Esophagus muscularis mucosa (tissue), 4 donors: ENCODE measurements around the gene UGT1A6. TPM values are rescaled to one million over a fixed set of nuclear protein-coding genes. Genes with fewer than 3 reads are reported as not detected.

ENCODE experiments used
- DNase-seq: peaks from one replicate; pipeline ENCODE4 v3.0.0-alpha.2; 2017; ENCODE audit errors: extremely low spot score
- H3K27ac ChIP-seq, 4 donors: fragments of 200-600 bp; sonication (generic); replicated peaks in 1 of 4; 1 replicate in 3 of 4; 2 replicates in 1 of 4; pipeline ENCODE4 v1.5.1; 2016 to 2019; ENCODE audit warnings: mild to moderate bottlenecking in 1 of 4
- H3K27me3 ChIP-seq, 4 donors: fragments of 200-600 bp; sonication (generic); one replicate each; pipeline versions ENCODE4 v1.5.1 to v1.6.0; 2016 to 2019
- H3K36me3 ChIP-seq, 4 donors: fragments of 200-600 bp; sonication (generic); one replicate each; pipeline ENCODE4 v1.5.1; 2016 to 2019
- H3K4me1 ChIP-seq, 4 donors: fragments of 200-600 bp; sonication (generic); one replicate each; pipeline ENCODE4 v1.5.1; 2016 to 2019
- H3K4me3 ChIP-seq, 4 donors: fragments of 200-600 bp; sonication (generic); 1 replicate in 2 of 4; 2 replicates in 2 of 4; pipeline ENCODE4 v1.5.1; 2016 to 2019; ENCODE audit warnings: mild to moderate bottlenecking in 4 of 4, moderate library complexity in 1 of 4
- H3K9me3 ChIP-seq, 4 donors: fragments of 200-600 bp; sonication (generic); 1 replicate in 3 of 4; 2 replicates in 1 of 4; pipeline ENCODE4 v1.5.1; 2016 to 2019
- EP300 ChIP-seq: sonication (generic); formaldehyde crosslinking; IDR thresholded peaks from one replicate; pipeline ENCODE4 v1.6.1; 2017; ENCODE audit warnings: antibody characterized with exemption
- POLR2A ChIP-seq: fragments of 450-650 bp; IDR thresholded peaks from one replicate; pipeline ENCODE4 v1.6.1; 2017; ENCODE audit warnings: antibody characterized with exemption, moderate library complexity, mild to moderate bottlenecking, low read depth
- POLR2AphosphoS5 ChIP-seq, 2 donors: sonication (generic); formaldehyde crosslinking; IDR thresholded peaks; one replicate each; pipeline ENCODE4 v1.6.1; 2017; ENCODE audit warnings: antibody characterized with exemption in 2 of 2
- WGBS: methylation state at CpG from one replicate; pipeline ENCODE4 v1.1.5; 2018; 5-methylcytosine and 5-hydroxymethylcytosine counted together
- intact Hi-C: fragments of 100-400 bp; cut with DNase I; formaldehyde crosslinking; loops from one replicate; pipeline ENCODE4 v1.15.1; 2023
- total RNA-seq, 4 donors: library from RNA; depleted of rRNA; stranded (reverse); fragments of >200 nt; gene quantifications; one replicate each; pipeline versions ENCODE4 v1.1.0 to v1.2.1, GENCODE V29; 2016
- TF ChIP-seq, protein P1 (sequence below), 3 experiments: fragments of 200-600 bp in 2 of 3; fragments of 450-650 bp in 1 of 3; sonication (generic) in 2 of 3; IDR thresholded peaks; one replicate each; pipeline ENCODE4 v1.5.1; 2017 to 2019; ENCODE audit warnings: antibody characterized with exemption in 3 of 3, mild to moderate bottlenecking in 2 of 3, moderate library complexity in 1 of 3

Gene UGT1A6
- total RNA-seq, 4 donors from 2014 or later = not detected

DNA sequence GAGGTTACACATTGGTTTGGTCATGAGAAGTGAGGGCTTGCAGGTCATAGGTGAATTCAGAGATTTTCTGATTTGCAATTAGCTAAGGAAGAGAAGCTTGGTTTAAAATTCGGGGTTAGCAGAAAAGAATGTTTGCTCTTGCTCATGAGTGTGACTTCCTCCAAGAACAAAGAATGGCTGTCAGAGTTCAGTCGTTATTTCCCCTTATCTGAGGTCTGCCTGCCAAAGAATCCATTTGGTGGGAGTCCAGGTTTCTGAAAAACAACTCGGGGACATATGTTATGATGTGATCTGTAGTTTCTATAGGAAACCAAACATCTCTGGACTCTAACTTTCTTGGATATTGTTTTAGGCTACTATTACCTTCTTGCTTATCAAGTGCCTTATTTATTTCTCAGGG, 3.2 kb upstream of the UGT1A6 start:
- WGBS = 35% methylated on average over 3 of the region's 3 CpGs
- intact Hi-C loops = no loop called here
- H3K27ac ChIP-seq = no peak overlapping the region
- H3K4me3 ChIP-seq = no peak overlapping the region
- H3K4me1 ChIP-seq = no peaks in the 10 kb centered on the region
- TF ChIP-seq POLR2A (no peak), POLR2AphosphoS5 (IDR thresholded peaks at IDR 0.05) (no peak), EP300 (no peak)
- TF ChIP-seq, protein P1, sequence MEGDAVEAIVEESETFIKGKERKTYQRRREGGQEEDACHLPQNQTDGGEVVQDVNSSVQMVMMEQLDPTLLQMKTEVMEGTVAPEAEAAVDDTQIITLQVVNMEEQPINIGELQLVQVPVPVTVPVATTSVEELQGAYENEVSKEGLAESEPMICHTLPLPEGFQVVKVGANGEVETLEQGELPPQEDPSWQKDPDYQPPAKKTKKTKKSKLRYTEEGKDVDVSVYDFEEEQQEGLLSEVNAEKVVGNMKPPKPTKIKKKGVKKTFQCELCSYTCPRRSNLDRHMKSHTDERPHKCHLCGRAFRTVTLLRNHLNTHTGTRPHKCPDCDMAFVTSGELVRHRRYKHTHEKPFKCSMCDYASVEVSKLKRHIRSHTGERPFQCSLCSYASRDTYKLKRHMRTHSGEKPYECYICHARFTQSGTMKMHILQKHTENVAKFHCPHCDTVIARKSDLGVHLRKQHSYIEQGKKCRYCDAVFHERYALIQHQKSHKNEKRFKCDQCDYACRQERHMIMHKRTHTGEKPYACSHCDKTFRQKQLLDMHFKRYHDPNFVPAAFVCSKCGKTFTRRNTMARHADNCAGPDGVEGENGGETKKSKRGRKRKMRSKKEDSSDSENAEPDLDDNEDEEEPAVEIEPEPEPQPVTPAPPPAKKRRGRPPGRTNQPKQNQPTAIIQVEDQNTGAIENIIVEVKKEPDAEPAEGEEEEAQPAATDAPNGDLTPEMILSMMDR (IDR thresholded peaks at IDR 0.05) = no peak
- H3K36me3 ChIP-seq = no peaks in the 10 kb centered on the region
- no peak for DNase-seq
- H3K9me3 ChIP-seq = no peaks in the 10 kb centered on the region
- H3K27me3 ChIP-seq = no peaks in the 10 kb centered on the region

DNA sequence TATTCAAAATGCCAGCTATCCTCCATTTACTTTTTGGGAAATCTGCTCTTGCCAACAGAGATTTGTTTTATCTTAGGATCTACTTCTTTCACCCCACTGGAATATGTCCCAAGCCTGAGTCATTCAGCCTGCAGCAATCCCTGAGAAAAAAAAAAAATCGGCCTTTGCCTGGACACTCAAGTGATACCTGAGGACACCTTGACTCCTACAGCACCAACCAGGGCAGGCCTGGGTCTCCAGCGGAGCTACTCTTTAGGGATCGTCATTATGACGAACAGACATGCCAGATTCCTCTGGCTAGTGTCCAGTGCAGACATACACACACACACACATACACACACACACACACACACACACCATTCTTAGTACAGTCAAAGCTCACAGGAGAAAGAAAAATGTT, 2.2 kb upstream of the UGT1A6 start:
- Histone ChIP-seq H3K27ac (no peak overlapping the region), H3K4me1 (no peaks in the 10 kb centered on the region), H3K4me3 (no peak overlapping the region), H3K9me3 (no peaks in the 10 kb centered on the region), H3K36me3 (no peaks in the 10 kb centered on the region), H3K27me3 (no peaks in the 10 kb centered on the region)
- no peak for DNase-seq
- TF ChIP-seq EP300 (no peak), POLR2A (no peak), POLR2AphosphoS5 (IDR thresholded peaks at IDR 0.05) (no peak)
- TF ChIP-seq, protein P1 (IDR thresholded peaks at IDR 0.05) = no peak
- WGBS = 75% methylated on average over 4 of the region's 4 CpGs
- intact Hi-C loops = no loop called here

DNA sequence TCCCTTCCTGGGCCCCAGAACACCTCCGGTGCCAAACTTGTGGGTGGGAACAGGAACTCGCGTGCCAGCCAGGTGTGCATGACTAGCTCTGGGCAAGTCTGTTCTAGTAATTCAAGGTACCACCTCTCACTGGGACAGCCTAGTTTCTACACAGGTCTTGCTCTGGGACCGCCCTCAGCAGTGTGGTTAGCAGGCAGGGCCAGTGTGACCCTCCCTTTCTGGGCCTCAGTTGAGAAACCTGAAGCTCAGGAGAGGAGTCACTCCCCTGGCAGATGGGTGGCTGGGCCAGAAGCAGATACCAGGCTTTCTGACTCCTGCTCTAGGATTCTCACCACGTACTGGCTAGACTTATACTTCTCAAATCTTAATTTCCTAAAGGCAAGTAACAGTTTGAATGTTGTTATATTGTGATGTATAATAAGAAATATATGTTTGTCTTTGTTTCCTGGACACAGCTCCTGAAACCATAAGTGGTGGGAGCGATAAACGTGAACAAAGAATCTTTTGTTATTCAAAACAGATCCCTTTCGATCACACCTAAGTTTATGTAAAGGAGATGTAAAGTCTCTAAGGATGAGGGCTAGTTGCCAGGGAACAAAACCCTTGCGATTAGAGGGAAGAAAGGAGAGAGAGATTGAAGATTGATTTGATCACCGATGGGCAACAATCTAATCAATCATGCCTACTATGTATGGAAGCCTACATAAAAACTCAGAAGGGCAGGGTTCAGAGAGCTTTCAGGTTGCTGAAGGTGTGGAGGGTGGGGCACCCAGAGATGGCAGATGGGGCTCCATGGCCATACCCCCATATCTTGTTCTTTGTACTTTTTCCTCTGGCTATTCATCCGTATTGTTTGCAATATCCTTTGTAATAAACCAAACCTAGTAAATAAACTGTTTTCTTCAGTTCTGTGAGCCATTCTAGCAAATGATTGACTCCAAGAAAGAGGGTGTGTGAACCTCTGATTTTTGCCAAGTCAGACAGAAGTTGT, 952 bp upstream of the UGT1A6 start:
- 85% methylated on average over 10 of the region's 11 CpGs for WGBS
- intact Hi-C loops = no loop called here
- TF ChIP-seq POLR2A (no peak), EP300 (no peak), POLR2AphosphoS5 (IDR thresholded peaks at IDR 0.05) (no peak)
- TF ChIP-seq, protein P1 (IDR thresholded peaks at IDR 0.05) = no peak
- no peaks in the 10 kb centered on the region for H3K36me3 ChIP-seq
- H3K27ac ChIP-seq = no peak overlapping the region
- H3K27me3 ChIP-seq = no peaks in the 10 kb centered on the region
- H3K4me3 ChIP-seq = no peak overlapping the region
- H3K4me1 ChIP-seq = no peaks in the 10 kb centered on the region
- DNase-seq = no peak
- H3K9me3 ChIP-seq = no peaks in the 10 kb centered on the region

DNA sequence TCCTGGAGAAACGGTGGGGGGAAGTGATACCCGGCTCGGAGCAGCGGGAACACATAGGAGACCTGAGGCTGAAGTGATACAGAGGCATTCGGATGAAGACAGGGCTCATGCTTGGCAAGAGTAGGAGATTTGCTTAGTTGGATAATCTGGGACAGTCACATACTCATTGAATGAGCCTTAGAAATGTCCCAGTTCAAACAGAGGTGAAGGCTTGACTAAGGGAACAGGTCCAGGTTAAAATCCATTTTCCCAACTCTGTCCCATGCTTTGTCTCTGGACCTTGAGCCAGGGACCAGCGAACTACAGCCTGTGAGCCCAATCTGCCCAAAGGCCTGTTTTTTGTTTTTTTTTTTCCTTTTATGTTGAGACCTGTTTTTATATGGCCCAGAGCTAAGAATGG, 1.3 kb downstream of the UGT1A6 start:
- intact Hi-C loops = no loop called here
- H3K4me1 ChIP-seq = no peaks in the 10 kb centered on the region
- no peaks in the 10 kb centered on the region for H3K9me3 ChIP-seq
- 88% methylated on average over 6 of the region's 6 CpGs for WGBS
- DNase-seq = no peak
- no peak overlapping the region for H3K4me3 ChIP-seq
- H3K36me3 ChIP-seq = no peaks in the 10 kb centered on the region
- TF ChIP-seq EP300 (no peak), POLR2A (no peak), POLR2AphosphoS5 (IDR thresholded peaks at IDR 0.05) (no peak)
- TF ChIP-seq, protein P1 (IDR thresholded peaks at IDR 0.05) = no peak
- H3K27me3 ChIP-seq = no peaks in the 10 kb centered on the region
- H3K27ac ChIP-seq = no peak overlapping the region
